Transverse colon (tissue), 4 donors: ENCODE data around the gene PTPN7. TPM values are rescaled to one million over a fixed set of nuclear protein-coding genes. Genes with fewer than 3 reads are reported as not detected.

Experiments used
- DNase-seq: peaks from one replicate; pipeline ENCODE4 v3.0.0-alpha.2; 2019
- H3K27ac ChIP-seq, 4 donors: fragments of 200-600 bp; sonication (generic); 2 replicates each; pipeline ENCODE4 v1.5.1; 2016 to 2018; ENCODE audit warnings: inconsistent platforms in 4 of 4
- H3K27me3 ChIP-seq: fragments of 200-600 bp; sonication (generic); 2 replicates; pipeline ENCODE4 v1.5.1; 2017; ENCODE audit warnings: inconsistent platforms
- H3K36me3 ChIP-seq, 4 donors: fragments of 200-600 bp; sonication (generic); 2 replicates each; pipeline ENCODE4 v1.5.1; 2017 to 2019; ENCODE audit warnings: inconsistent platforms in 4 of 4
- H3K4me1 ChIP-seq, 4 donors: fragments of 200-600 bp; sonication (generic); 2 replicates each; pipeline ENCODE4 v1.5.1; 2017 to 2020; ENCODE audit warnings: inconsistent platforms in 4 of 4
- H3K4me3 ChIP-seq, 4 donors: fragments of 200-600 bp; sonication (generic); 1 replicate in 1 of 4; 2 replicates in 3 of 4; pipeline versions ENCODE4 v1.5.1 to v1.6.1; 2017 to 2019; ENCODE audit warnings: inconsistent platforms in 4 of 4
- H3K9me3 ChIP-seq, 2 donors: fragments of 200-600 bp; sonication (generic); 2 replicates each; pipeline ENCODE4 v1.5.1; 2017 to 2019; ENCODE audit warnings: inconsistent platforms in 2 of 2
- EP300 ChIP-seq: sonication (generic); formaldehyde crosslinking; IDR thresholded peaks from one replicate; pipeline ENCODE4 v1.6.1; 2017; ENCODE audit warnings: antibody characterized with exemption, low read depth
- POLR2A ChIP-seq: fragments of 450-650 bp; IDR thresholded peaks from one replicate; pipeline ENCODE4 v1.6.1; 2016; ENCODE audit warnings: antibody characterized with exemption, mild to moderate bottlenecking, moderate library complexity
- POLR2AphosphoS5 ChIP-seq, 3 donors: sonication (generic); formaldehyde crosslinking; IDR thresholded peaks; one replicate each; pipeline ENCODE4 v1.6.1; 2016; ENCODE audit warnings: antibody characterized with exemption in 3 of 3
- WGBS, 2 donors: methylation state at CpG; one replicate each; pipeline ENCODE4 v1.1.5; 2018; ENCODE audit warnings: low coverage in 1 of 2; 5-methylcytosine and 5-hydroxymethylcytosine counted together
- in situ Hi-C, 4 donors: fragments of 200-750 bp; cut with MboI; loops; one replicate each; pipeline versions ENCODE4 v1.15.0 to v1.15.1; 2017; ENCODE audit warnings: low sequenced_read_pairs in 3 of 4, low pct_ligation_motif_present in 1 of 4, low pct_unique_long_range_greater_than_20kb in 1 of 4
- intact Hi-C: fragments of 100-400 bp; cut with DNase I; formaldehyde crosslinking; loops from one replicate; pipeline ENCODE4 v1.15.1; 2023; ENCODE audit warnings: low total_unique reads
- total RNA-seq, 4 donors: library from RNA; depleted of rRNA; stranded (reverse); fragments of >200 nt; gene quantifications; one replicate each; pipeline ENCODE4 v1.1.0, GENCODE V29; 2016
- TF ChIP-seq, protein P1 (sequence below), 5 experiments: fragments of 200-600 bp in 3 of 5; fragments of 450-650 bp in 2 of 5; sonication (generic) in 3 of 5; IDR thresholded peaks; 1 replicate in 2 of 5; 2 replicates in 3 of 5; pipeline ENCODE4 v1.5.1; 2016 to 2017; ENCODE audit warnings: antibody characterized with exemption in 5 of 5, inconsistent platforms in 3 of 5, mild to moderate bottlenecking in 2 of 5, moderate library complexity in 1 of 5

The PTPN7 gene
- total RNA-seq, 4 donors from 2014 or later = 5.2 to 32.5 (median 14.0) TPM; not detected in 1

- intact Hi-C loops (no loop called here), in situ Hi-C loops (no loop called here)
- 35 to 51% methylated on average over 4 to 11 of the region's 11 CpGs for WGBS, 2 donors
- Histone ChIP-seq H3K27me3 (no peaks in the 10 kb centered on the region), H3K4me1 (peaks cover 0 to 8% (median 4%) of the 10 kb centered on the region in 4 donors), H3K9me3 (no peaks in the 10 kb centered on the region), H3K36me3 (no peaks in the 10 kb centered on the region), H3K4me3 (no peak overlapping the region), H3K27ac (no peak overlapping the region)
- TF ChIP-seq, protein P1, sequence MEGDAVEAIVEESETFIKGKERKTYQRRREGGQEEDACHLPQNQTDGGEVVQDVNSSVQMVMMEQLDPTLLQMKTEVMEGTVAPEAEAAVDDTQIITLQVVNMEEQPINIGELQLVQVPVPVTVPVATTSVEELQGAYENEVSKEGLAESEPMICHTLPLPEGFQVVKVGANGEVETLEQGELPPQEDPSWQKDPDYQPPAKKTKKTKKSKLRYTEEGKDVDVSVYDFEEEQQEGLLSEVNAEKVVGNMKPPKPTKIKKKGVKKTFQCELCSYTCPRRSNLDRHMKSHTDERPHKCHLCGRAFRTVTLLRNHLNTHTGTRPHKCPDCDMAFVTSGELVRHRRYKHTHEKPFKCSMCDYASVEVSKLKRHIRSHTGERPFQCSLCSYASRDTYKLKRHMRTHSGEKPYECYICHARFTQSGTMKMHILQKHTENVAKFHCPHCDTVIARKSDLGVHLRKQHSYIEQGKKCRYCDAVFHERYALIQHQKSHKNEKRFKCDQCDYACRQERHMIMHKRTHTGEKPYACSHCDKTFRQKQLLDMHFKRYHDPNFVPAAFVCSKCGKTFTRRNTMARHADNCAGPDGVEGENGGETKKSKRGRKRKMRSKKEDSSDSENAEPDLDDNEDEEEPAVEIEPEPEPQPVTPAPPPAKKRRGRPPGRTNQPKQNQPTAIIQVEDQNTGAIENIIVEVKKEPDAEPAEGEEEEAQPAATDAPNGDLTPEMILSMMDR (IDR thresholded peaks at IDR 0.05) = peak; percentile 20 to 46 (median 36)
- TF ChIP-seq EP300 = no peak
- peak; percentile 59 for DNase-seq
Measured at GRCh38 chr1:202154766-202155477, 5.5 kb downstream of the PTPN7 start.

DNA sequence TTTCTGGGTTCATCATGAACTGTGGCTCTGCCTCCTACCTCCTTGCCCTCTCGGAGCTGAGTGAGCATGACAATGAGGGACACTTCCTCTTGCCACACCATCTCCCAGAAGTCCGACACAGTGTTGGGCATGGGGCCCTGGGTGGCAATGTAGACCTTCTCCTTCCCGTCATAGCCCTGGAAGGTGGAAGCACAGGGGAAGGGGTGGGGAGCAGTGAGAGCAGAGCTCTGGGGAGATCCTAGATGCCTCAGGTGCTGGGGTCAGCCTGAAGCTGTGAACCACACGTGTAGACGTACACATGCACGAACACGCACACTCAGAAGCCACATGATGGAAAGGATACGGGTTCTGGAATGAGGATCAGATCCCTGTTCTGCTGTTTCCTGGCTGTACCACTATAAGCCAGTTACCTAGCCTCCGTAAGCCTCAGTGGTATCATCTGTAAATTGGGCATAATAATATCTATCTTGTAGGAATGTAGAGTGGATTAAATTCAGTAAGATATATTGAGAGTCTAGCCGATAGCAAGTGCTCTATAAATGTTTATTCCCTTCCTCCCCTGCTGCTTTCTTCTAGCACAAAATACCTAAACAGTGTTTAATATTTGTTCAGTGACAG is 6.1 kb downstream of the PTPN7 start:
- 38 to 82% methylated on average over 1 to 10 of the region's 10 CpGs for WGBS, 2 donors
- intact Hi-C loops = no loop called here
- in situ Hi-C loops = no loop called here
- TF ChIP-seq EP300 (no peak), POLR2AphosphoS5 (IDR thresholded peaks at IDR 0.05) (no peak), POLR2A (no peak)
- TF ChIP-seq, protein P1 (IDR thresholded peaks at IDR 0.05) = no peak
- Histone ChIP-seq H3K27me3 (no peaks in the 10 kb centered on the region), H3K4me3 (no peak overlapping the region), H3K4me1 (peaks cover 0 to 8% (median 4%) of the 10 kb centered on the region in 4 donors), H3K9me3 (no peaks in the 10 kb centered on the region), H3K36me3 (no peaks in the 10 kb centered on the region), H3K27ac (no peak overlapping the region)
- DNase-seq = no peak

GRCh38 chr1:202153284-202153683 is 7.1 kb downstream of the PTPN7 start:
- Histone ChIP-seq H3K27me3 (no peaks in the 10 kb centered on the region), H3K4me3 (no peak overlapping the region), H3K36me3 (no peaks in the 10 kb centered on the region), H3K27ac (no peak overlapping the region), H3K9me3 (no peaks in the 10 kb centered on the region), H3K4me1 (peaks cover 0 to 8% (median 4%) of the 10 kb centered on the region in 4 donors)
- DNase-seq = no peak
- no peak for TF ChIP-seq POLR2A
- no peak for TF ChIP-seq POLR2AphosphoS5 (IDR thresholded peaks at IDR 0.05)
- TF ChIP-seq EP300 = no peak
- TF ChIP-seq, protein P1 (IDR thresholded peaks at IDR 0.05) = no peak
- intact Hi-C loops (no loop called here), in situ Hi-C loops (no loop called here)
- WGBS, 2 donors = 80% methylated on average over 4 of the region's 4 CpGs; no CpG with 5 or more reads in 1 of the 2 donors

GRCh38 chr1:202152399-202152798 is 8.0 kb downstream of the PTPN7 start:
- in situ Hi-C loops (no loop called here), intact Hi-C loops (no loop called here)
- 91% methylated on average over 10 of the region's 10 CpGs; no CpG with 5 or more reads in 1 of the 2 donors for WGBS, 2 donors

More at GRCh38 chr1:202152399-202152798, 8.0 kb downstream of the PTPN7 start:
- H3K9me3 ChIP-seq = no peaks in the 10 kb centered on the region
- H3K4me1 ChIP-seq = peaks cover 0 to 8% (median 4%) of the 10 kb centered on the region in 4 donors
- no peak overlapping the region for H3K27ac ChIP-seq
- no peak for DNase-seq
- no peak overlapping the region for H3K4me3 ChIP-seq
- no peaks in the 10 kb centered on the region for H3K36me3 ChIP-seq
- TF ChIP-seq EP300 = no peak
- TF ChIP-seq, protein P1 (IDR thresholded peaks at IDR 0.05) = no peak
- no peak for TF ChIP-seq POLR2AphosphoS5 (IDR thresholded peaks at IDR 0.05)
- TF ChIP-seq POLR2A = no peak
- H3K27me3 ChIP-seq = no peaks in the 10 kb centered on the region
